ENCODE data around the gene WDPCP. TPM values are rescaled to one million over a fixed set of nuclear protein-coding genes. Genes with fewer than 3 reads are reported as not detected.

The WDPCP gene
- total and polyA plus RNA-seq, 10 of the 15 experiments (the other 5 are each of a cell fraction or from before 2014, with no cell fraction given) = 2.1 to 7.9 (median 4.6) TPM

DNA sequence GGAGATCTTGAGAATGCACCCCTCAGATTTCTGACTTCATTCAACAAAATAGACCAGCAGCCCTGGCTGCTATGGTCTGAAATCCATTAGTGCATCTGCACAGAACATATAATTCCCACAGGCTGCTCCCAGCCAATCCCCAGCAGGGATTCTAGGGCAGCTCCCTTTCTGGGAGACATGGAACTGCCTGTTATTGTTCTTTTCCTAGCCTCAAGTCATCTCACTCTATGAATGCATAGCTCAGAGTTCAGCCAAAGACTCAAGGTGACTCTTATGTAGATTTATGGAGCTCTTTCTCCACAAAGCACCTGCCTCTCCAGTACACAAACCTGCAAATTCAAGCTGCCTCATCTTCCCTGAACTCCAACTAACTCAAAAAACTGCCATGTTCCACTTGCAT, 241.9 kb downstream of the WDPCP start:
- no peak for FAIRE-seq
- ChIA-PET CTCF (interaction anchor here (1.5 kb wide), 1 partner anchor 21 kb away, joined by 3 read pairs; no protein-coding TSS in a partner anchor), POLR2A (no interaction called here), SMC1A (ENCODE audit: uncharacterized antibody, unreplicated experiment) (interaction anchor here (1.4 to 1.6 kb wide), 2 partner anchors 14 to 254 kb away, joined by 3 read pairs; no protein-coding TSS in a partner anchor), RAD21 (ENCODE audit: unreplicated experiment) (no interaction called here)
- Histone ChIP-seq H3K27me3 (replicated peaks in 1 of 2; ENCODE audit: control insufficient read depth in 2 of 2, insufficient read depth in 2 of 2, low read length in 1 of 2) (no peaks in the 10 kb centered on the region), H4K20me1 (ENCODE audit: control insufficient read depth, insufficient read depth) (no peaks in the 10 kb centered on the region), H3K9me3 (replicated peaks; ENCODE audit: control insufficient read depth, insufficient read depth, low read length) (peaks cover 8% of the 10 kb centered on the region; the same call in 2 of the 3 replicates), H3K36me3 (ENCODE audit: control insufficient read depth in 2 of 2, insufficient read depth in 2 of 2, low read length in 1 of 2) (no peaks in the 10 kb centered on the region), H3K4me3 (no peak overlapping the region), H3K27ac (ENCODE audit: control insufficient read depth, insufficient read depth) (no peak overlapping the region), H3K79me2 (ENCODE audit: control insufficient read depth, insufficient read depth, low read length) (no peaks in the 10 kb centered on the region), H3K9ac (ENCODE audit: control insufficient read depth, insufficient read depth, low read length) (no peak overlapping the region), H3K4me2 (ENCODE audit: control insufficient read depth, insufficient read depth) (no peak overlapping the region), H2AFZ (ENCODE audit: control insufficient read depth, low read depth, low read length) (no peak overlapping the region), H3K4me1 (ENCODE audit: control insufficient read depth, insufficient read depth, low read length) (no peaks in the 10 kb centered on the region)
- BruUV-seq (replicated peaks) = no TSS peak
- in situ Hi-C loops (cut with MboI) = no loop called here
- TF ChIP-seq SIX5 (IDR thresholded peaks at IDR 0.05; ENCODE audit: low read depth, low read length, severe bottlenecking) (no peak), SRF (IDR thresholded peaks at IDR 0.05; ENCODE audit: low read depth in 2 of 2, low read length in 2 of 2) (no peak), HDGF (IDR thresholded peaks at IDR 0.05) (no peak), HCFC1 (IDR thresholded peaks at IDR 0.05; ENCODE audit: low read length) (no peak), CHD1 (IDR thresholded peaks at IDR 0.05; ENCODE audit: low read depth, low read length) (no peak), MTA3 (IDR thresholded peaks at IDR 0.05; ENCODE audit: borderline replicate concordance, low read length) (no peak), CHD4 (IDR thresholded peaks at IDR 0.05) (no peak), STAT3 (IDR thresholded peaks at IDR 0.05; ENCODE audit: low read depth, low read length) (no peak), ZNF384 (IDR thresholded peaks at IDR 0.05; ENCODE audit: borderline replicate concordance, low read depth, low read length) (no peak), SUPT20H (IDR thresholded peaks at IDR 0.05; ENCODE audit: borderline replicate concordance, control insufficient read depth, low read depth, low read length) (no peak), IRF4 (IDR thresholded peaks at IDR 0.05; ENCODE audit: low read depth, low read length) (no peak), ZBED1 (IDR thresholded peaks at IDR 0.05; ENCODE audit: borderline replicate concordance) (no peak), MTA2 (IDR thresholded peaks at IDR 0.05; ENCODE audit: low read depth) (no peak)
- TF ChIP-seq, protein P1, sequence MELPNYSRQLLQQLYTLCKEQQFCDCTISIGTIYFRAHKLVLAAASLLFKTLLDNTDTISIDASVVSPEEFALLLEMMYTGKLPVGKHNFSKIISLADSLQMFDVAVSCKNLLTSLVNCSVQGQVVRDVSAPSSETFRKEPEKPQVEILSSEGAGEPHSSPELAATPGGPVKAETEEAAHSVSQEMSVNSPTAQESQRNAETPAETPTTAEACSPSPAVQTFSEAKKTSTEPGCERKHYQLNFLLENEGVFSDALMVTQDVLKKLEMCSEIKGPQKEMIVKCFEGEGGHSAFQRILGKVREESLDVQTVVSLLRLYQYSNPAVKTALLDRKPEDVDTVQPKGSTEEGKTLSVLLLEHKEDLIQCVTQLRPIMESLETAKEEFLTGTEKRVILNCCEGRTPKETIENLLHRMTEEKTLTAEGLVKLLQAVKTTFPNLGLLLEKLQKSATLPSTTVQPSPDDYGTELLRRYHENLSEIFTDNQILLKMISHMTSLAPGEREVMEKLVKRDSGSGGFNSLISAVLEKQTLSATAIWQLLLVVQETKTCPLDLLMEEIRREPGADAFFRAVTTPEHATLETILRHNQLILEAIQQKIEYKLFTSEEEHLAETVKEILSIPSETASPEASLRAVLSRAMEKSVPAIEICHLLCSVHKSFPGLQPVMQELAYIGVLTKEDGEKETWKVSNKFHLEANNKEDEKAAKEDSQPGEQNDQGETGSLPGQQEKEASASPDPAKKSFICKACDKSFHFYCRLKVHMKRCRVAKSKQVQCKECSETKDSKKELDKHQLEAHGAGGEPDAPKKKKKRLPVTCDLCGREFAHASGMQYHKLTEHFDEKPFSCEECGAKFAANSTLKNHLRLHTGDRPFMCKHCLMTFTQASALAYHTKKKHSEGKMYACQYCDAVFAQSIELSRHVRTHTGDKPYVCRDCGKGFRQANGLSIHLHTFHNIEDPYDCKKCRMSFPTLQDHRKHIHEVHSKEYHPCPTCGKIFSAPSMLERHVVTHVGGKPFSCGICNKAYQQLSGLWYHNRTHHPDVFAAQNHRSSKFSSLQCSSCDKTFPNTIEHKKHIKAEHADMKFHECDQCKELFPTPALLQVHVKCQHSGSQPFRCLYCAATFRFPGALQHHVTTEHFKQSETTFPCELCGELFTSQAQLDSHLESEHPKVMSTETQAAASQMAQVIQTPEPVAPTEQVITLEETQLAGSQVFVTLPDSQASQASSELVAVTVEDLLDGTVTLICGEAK (IDR thresholded peaks at IDR 0.05; ENCODE audit: borderline replicate concordance) = no peak
- TF ChIP-seq, protein P2, sequence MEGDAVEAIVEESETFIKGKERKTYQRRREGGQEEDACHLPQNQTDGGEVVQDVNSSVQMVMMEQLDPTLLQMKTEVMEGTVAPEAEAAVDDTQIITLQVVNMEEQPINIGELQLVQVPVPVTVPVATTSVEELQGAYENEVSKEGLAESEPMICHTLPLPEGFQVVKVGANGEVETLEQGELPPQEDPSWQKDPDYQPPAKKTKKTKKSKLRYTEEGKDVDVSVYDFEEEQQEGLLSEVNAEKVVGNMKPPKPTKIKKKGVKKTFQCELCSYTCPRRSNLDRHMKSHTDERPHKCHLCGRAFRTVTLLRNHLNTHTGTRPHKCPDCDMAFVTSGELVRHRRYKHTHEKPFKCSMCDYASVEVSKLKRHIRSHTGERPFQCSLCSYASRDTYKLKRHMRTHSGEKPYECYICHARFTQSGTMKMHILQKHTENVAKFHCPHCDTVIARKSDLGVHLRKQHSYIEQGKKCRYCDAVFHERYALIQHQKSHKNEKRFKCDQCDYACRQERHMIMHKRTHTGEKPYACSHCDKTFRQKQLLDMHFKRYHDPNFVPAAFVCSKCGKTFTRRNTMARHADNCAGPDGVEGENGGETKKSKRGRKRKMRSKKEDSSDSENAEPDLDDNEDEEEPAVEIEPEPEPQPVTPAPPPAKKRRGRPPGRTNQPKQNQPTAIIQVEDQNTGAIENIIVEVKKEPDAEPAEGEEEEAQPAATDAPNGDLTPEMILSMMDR (IDR thresholded peaks at IDR 0.05 in 2 of 3, conservative IDR thresholded peaks at IDR 0.05 in 1 of 3; ENCODE audit: control insufficient read depth in 2 of 3, extremely low read depth in 1 of 3, insufficient read depth in 1 of 3, low read depth in 3 of 3, low read length in 3 of 3) = no peak
- TF ChIP-seq, protein P3, sequence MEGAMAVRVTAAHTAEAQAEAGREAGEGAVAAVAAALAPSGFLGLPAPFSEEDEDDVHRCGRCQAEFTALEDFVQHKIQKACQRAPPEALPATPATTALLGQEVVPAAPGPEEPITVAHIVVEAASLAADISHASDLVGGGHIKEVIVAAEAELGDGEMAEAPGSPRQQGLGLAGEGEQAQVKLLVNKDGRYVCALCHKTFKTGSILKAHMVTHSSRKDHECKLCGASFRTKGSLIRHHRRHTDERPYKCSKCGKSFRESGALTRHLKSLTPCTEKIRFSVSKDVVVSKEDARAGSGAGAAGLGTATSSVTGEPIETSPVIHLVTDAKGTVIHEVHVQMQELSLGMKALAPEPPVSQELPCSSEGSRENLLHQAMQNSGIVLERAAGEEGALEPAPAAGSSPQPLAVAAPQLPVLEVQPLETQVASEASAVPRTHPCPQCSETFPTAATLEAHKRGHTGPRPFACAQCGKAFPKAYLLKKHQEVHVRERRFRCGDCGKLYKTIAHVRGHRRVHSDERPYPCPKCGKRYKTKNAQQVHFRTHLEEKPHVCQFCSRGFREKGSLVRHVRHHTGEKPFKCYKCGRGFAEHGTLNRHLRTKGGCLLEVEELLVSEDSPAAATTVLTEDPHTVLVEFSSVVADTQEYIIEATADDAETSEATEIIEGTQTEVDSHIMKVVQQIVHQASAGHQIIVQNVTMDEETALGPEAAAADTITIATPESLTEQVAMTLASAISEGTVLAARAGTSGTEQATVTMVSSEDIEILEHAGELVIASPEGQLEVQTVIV (IDR thresholded peaks at IDR 0.05; ENCODE audit: borderline replicate concordance, partially characterized antibody) = no peak
- no peak for DNase-seq (ENCODE audit: low read depth, low spot score)
- no peak for ATAC-seq
- intact Hi-C loops (cut with micrococcal nuclease; ENCODE audit: unreplicated experiment) = no loop called here
